ENCODE measurements around the gene ARFRP1.
"Not testable (repeated sequence)": the region's sequence is repeated elsewhere in the genome, so short reads cannot be mapped to it uniquely, and the experiment has no call there.

ARFRP1 gene

GRCh38 chr20:63732118-63733095 lies 24.6 kb upstream of the ARFRP1 start:
- Histone ChIP-seq H3F3A (ENCODE audit: insufficient read depth, low read length) (0 out of 2 replicates have a peak, but pooled peaks cover 6% of the 10 kb centered on the region), H3K79me2 (ENCODE audit: insufficient read depth, low read length) (no peaks in the 10 kb centered on the region), H3K4me1 (ENCODE audit: insufficient read depth, low read length, severe bottlenecking) (peaks cover 52% of the 10 kb centered on the region), H3K4me2 (ENCODE audit: low read length) (no peak overlapping the region), H3K36me3 (ENCODE audit: insufficient read depth, low read length) (peaks cover 23% of the 10 kb centered on the region), H3K9ac (ENCODE audit: low read length) (no peak overlapping the region), H3K9me3 (ENCODE audit: low read length) (no peaks in the 10 kb centered on the region), H3K9me2 (ENCODE audit: low read depth, low read length) (no peaks in the 10 kb centered on the region), H3K27ac (ENCODE audit: low read depth, low read length, poor library complexity, severe bottlenecking) (peak overlapping the region; percentile 91), H2AFZ (ENCODE audit: low read length) (no peak overlapping the region), H3K27me3 (ENCODE audit: insufficient read depth, low read length) (no peaks in the 10 kb centered on the region), H4K20me1 (ENCODE audit: insufficient read depth, low read length) (no peaks in the 10 kb centered on the region), H3K4me3 (ENCODE audit: low read depth, low read length, poor library complexity, severe bottlenecking) (no peak overlapping the region)
- no peak for TF ChIP-seq EZH2 (IDR thresholded peaks at IDR 0.05; ENCODE audit: borderline replicate concordance, low read length)
- TF ChIP-seq CTCF (IDR thresholded peaks at IDR 0.05; ENCODE audit: low read length) = no peak

GRCh38 chr20:63731410-63731809 lies 23.6 kb upstream of the ARFRP1 start:
- peaks cover 52% of the 10 kb centered on the region for H3K4me1 ChIP-seq (ENCODE audit: insufficient read depth, low read length, severe bottlenecking)
- peak overlapping the region; percentile 91 for H3K27ac ChIP-seq (ENCODE audit: low read depth, low read length, poor library complexity, severe bottlenecking)
- H3K9me2 ChIP-seq (ENCODE audit: low read depth, low read length) = no peaks in the 10 kb centered on the region
- peak overlapping the region; percentile 18; the same call in 1 of the 2 replicates for H3K9ac ChIP-seq (ENCODE audit: low read length)
- H3K4me3 ChIP-seq (ENCODE audit: low read depth, low read length, poor library complexity, severe bottlenecking) = no peak overlapping the region
- no peaks in the 10 kb centered on the region for H3K27me3 ChIP-seq (ENCODE audit: insufficient read depth, low read length)
- H3K9me3 ChIP-seq (ENCODE audit: low read length) = no peaks in the 10 kb centered on the region
- no peaks in the 10 kb centered on the region for H3K79me2 ChIP-seq (ENCODE audit: insufficient read depth, low read length)
- H4K20me1 ChIP-seq (ENCODE audit: insufficient read depth, low read length) = no peaks in the 10 kb centered on the region
- TF ChIP-seq EZH2 (IDR thresholded peaks at IDR 0.05; ENCODE audit: borderline replicate concordance, low read length) = no peak
- peaks cover 29% of the 10 kb centered on the region for H3K36me3 ChIP-seq (ENCODE audit: insufficient read depth, low read length)
- H2AFZ ChIP-seq (ENCODE audit: low read length) = no peak overlapping the region
- 0 out of 2 replicates have a peak, but pooled peaks cover 6% of the 10 kb centered on the region for H3F3A ChIP-seq (ENCODE audit: insufficient read depth, low read length)
- peak overlapping the region; percentile 15; the same call in 1 of the 2 replicates for H3K4me2 ChIP-seq (ENCODE audit: low read length)

- H3K9me3 ChIP-seq (ENCODE audit: low read length); H3F3A ChIP-seq (ENCODE audit: insufficient read depth, low read length); H3K9me2 ChIP-seq (ENCODE audit: low read depth, low read length); H3K27me3 ChIP-seq (ENCODE audit: insufficient read depth, low read length); H3K79me2 ChIP-seq (ENCODE audit: insufficient read depth, low read length); H4K20me1 ChIP-seq (ENCODE audit: insufficient read depth, low read length); H2AFZ ChIP-seq (ENCODE audit: low read length): not testable (repeated sequence)
- peak overlapping the region; percentile 12 for H3K4me3 ChIP-seq (ENCODE audit: low read depth, low read length, poor library complexity, severe bottlenecking)
- H3K27ac ChIP-seq (ENCODE audit: low read depth, low read length, poor library complexity, severe bottlenecking) = peak overlapping the region; percentile 91
- H3K9ac ChIP-seq (ENCODE audit: low read length) = peak overlapping the region; percentile 15; the same call in 1 of the 2 replicates
- peaks cover 29% of the 10 kb centered on the region for H3K36me3 ChIP-seq (ENCODE audit: insufficient read depth, low read length)
- peaks cover 44% of the 10 kb centered on the region for H3K4me1 ChIP-seq (ENCODE audit: insufficient read depth, low read length, severe bottlenecking)
- H3K4me2 ChIP-seq (ENCODE audit: low read length) = peak overlapping the region; percentile 21; the same call in 1 of the 2 replicates
Measured at GRCh38 chr20:63730189-63730733, 22.5 kb upstream of the ARFRP1 start.

- not testable (repeated sequence) for H3K4me2 ChIP-seq (ENCODE audit: low read length); H3K9me2 ChIP-seq (ENCODE audit: low read depth, low read length); H3K4me3 ChIP-seq (ENCODE audit: low read depth, low read length, poor library complexity, severe bottlenecking); H2AFZ ChIP-seq (ENCODE audit: low read length); H3K9me3 ChIP-seq (ENCODE audit: low read length); H3K27me3 ChIP-seq (ENCODE audit: insufficient read depth, low read length); H3F3A ChIP-seq (ENCODE audit: insufficient read depth, low read length); H3K9ac ChIP-seq (ENCODE audit: low read length); H4K20me1 ChIP-seq (ENCODE audit: insufficient read depth, low read length); H3K79me2 ChIP-seq (ENCODE audit: insufficient read depth, low read length); H3K27ac ChIP-seq (ENCODE audit: low read depth, low read length, poor library complexity, severe bottlenecking)
- H3K36me3 ChIP-seq (ENCODE audit: insufficient read depth, low read length) = peaks cover 58% of the 10 kb centered on the region
- H3K4me1 ChIP-seq (ENCODE audit: insufficient read depth, low read length, severe bottlenecking) = peaks cover 17% of the 10 kb centered on the region
Measured at GRCh38 chr20:63722967-63723622, 15.3 kb upstream of the ARFRP1 start.
